Measurements from ENCODE around the gene TRAK2. TPM values are rescaled to one million over a fixed set of nuclear protein-coding genes. Genes with fewer than 3 reads are reported as not detected.
"Not testable (repeated sequence)": the region's sequence is repeated elsewhere in the genome, so short reads cannot be mapped to it uniquely, and the experiment has no call there.

The TRAK2 gene
- total and polyA plus RNA-seq, 2 of the 8 experiments (the other 6 are each of a cell fraction or from before 2014, with no cell fraction given) = 4.5 to 15.7 TPM

DNA sequence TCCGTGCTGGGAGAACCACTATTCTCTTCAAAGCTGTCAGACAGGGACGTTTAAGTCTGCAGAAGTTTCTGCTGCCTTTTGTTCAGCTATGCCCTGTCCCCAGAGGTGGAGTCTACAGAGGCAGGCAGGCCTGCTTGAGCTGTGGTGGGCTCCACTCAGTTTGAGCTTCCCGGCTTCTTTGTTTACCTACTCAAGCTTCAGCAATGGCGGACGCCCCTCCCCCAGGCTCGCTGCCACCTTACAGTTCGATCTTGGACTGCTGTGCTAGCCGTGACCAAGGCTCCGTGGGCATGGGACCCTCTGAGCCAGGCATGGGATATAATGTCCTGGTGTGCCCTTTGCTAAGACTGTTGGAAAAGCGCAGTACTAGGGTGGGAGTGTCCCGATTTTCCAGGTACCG, 20.9 kb downstream of the TRAK2 start:
- WGBS, 2 experiments (ENCODE audit: extremely low coverage in 1 of 2, insufficient coverage in 1 of 2, insufficient read length in 1 of 2, insufficient replicate concordance in 2 of 2, low coverage in 1 of 2, low lambda C conversion rate in 2 of 2, missing lambda C conversion rate in 1 of 2) = 97% methylated on average over 9 of the region's 12 CpGs; no CpG with 5 or more reads in 1 of the 2 experiments
- H4K20me1 ChIP-seq (replicated peaks in 1 of 2; ENCODE audit: control insufficient read depth in 1 of 2, insufficient read depth in 2 of 2, low read length in 2 of 2); H3K23me2 ChIP-seq (ENCODE audit: low read depth, low read length); H3K9ac ChIP-seq (replicated peaks in 1 of 4; ENCODE audit: extremely low read depth in 1 of 4, low read depth in 3 of 4, low read length in 3 of 4); H4K8ac ChIP-seq (ENCODE audit: extremely low read depth, insufficient read depth, low read length); H2BK15ac ChIP-seq (ENCODE audit: low read length); H3K4me1 ChIP-seq (replicated peaks in 1 of 4; ENCODE audit: control insufficient read depth in 3 of 4, insufficient read depth in 4 of 4, low read length in 3 of 4); FAIRE-seq; H2BK120ac ChIP-seq (replicated peaks; ENCODE audit: low read depth, low read length); H2BK5ac ChIP-seq (ENCODE audit: low read depth, low read length); H3K79me1 ChIP-seq (ENCODE audit: low read depth, low read length); H3K23ac ChIP-seq (ENCODE audit: insufficient read length); H3K4me3 ChIP-seq (ENCODE audit: extremely low read depth in 1 of 4, insufficient read depth in 2 of 4, low read depth in 3 of 4, low read length in 4 of 4); H2AFZ ChIP-seq (ENCODE audit: low read length); H3K4ac ChIP-seq (replicated peaks; ENCODE audit: insufficient read length, low read depth, low read length); CTCF ChIA-PET (ENCODE audit: partially characterized antibody); H2BK12ac ChIP-seq (ENCODE audit: low read depth, low read length); H3K18ac ChIP-seq (ENCODE audit: extremely low read depth, low read length); H3K14ac ChIP-seq (ENCODE audit: insufficient read length); H4K5ac ChIP-seq (ENCODE audit: insufficient read length, low read depth, low read length); H2BK20ac ChIP-seq (ENCODE audit: low read length); H3K27ac ChIP-seq (ENCODE audit: low read depth, low read length); H3K4me2 ChIP-seq (ENCODE audit: insufficient read depth in 1 of 2, low read depth in 2 of 2, low read length in 2 of 2); H3K27me3 ChIP-seq (replicated peaks in 1 of 4; ENCODE audit: control insufficient read depth in 3 of 4, extremely low read depth in 1 of 4, insufficient read depth in 3 of 4, low read length in 3 of 4); H3K56ac ChIP-seq (replicated peaks; ENCODE audit: insufficient read length, low read depth, low read length); H4K91ac ChIP-seq (replicated peaks; ENCODE audit: insufficient read length, low read length); DNase-seq (ENCODE audit: low read depth in 1 of 2, low spot score in 2 of 2); H3K36me3 ChIP-seq (ENCODE audit: control insufficient read depth in 2 of 4, insufficient read depth in 4 of 4, low read length in 3 of 4); H3K79me2 ChIP-seq (ENCODE audit: control insufficient read depth in 1 of 2, insufficient read depth in 2 of 2, low read length in 2 of 2); H2AK5ac ChIP-seq (ENCODE audit: low read depth, low read length): not testable (repeated sequence)
- POLR2A ChIA-PET (ENCODE audit: partially characterized antibody) = interaction anchor here (1.1 to 1.6 kb wide), 2 partner anchors 9 to 16 kb away, joined by 3 to 4 read pairs; no protein-coding TSS in a partner anchor
- H3K9me3 ChIP-seq (ENCODE audit: insufficient read depth in 2 of 2, low read depth in 1 of 2, low read length in 1 of 2) = peaks cover 11 to 12% of the 10 kb centered on the region in 2 experiments; a peak in 2 of 4 replicates

DNA sequence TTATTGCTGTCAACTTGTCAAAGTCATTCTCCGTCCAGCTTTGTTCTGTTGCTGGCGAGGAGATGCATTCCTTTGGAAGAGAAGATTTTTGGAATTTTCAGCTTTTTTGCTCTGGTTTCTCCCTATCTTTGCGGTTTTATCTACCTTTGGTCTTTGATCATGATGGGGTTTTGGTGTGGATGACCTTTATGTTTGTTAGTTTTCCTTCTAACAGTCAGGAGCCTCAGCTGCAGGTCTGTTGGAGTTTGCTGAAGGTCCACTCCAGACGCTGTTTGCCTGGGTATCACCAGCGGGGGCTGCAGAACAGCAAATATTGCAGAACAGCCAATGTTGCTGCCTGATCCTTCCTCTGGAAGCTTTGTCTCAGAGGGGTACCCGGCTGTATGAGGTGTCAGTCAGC, 21.4 kb downstream of the TRAK2 start:
- H3K4me3 ChIP-seq (ENCODE audit: extremely low read depth in 1 of 4, insufficient read depth in 2 of 4, low read depth in 3 of 4, low read length in 4 of 4); H2BK5ac ChIP-seq (ENCODE audit: low read depth, low read length); H2BK120ac ChIP-seq (replicated peaks; ENCODE audit: low read depth, low read length); DNase-seq (ENCODE audit: low read depth in 1 of 2, low spot score in 2 of 2); H2BK20ac ChIP-seq (ENCODE audit: low read length); H3K9ac ChIP-seq (replicated peaks in 1 of 4; ENCODE audit: extremely low read depth in 1 of 4, low read depth in 3 of 4, low read length in 3 of 4); H3K27me3 ChIP-seq (replicated peaks in 1 of 4; ENCODE audit: control insufficient read depth in 3 of 4, extremely low read depth in 1 of 4, insufficient read depth in 3 of 4, low read length in 3 of 4); FAIRE-seq; H2BK15ac ChIP-seq (ENCODE audit: low read length); CTCF ChIA-PET (ENCODE audit: partially characterized antibody); H4K20me1 ChIP-seq (replicated peaks in 1 of 2; ENCODE audit: control insufficient read depth in 1 of 2, insufficient read depth in 2 of 2, low read length in 2 of 2); H4K91ac ChIP-seq (replicated peaks; ENCODE audit: insufficient read length, low read length); H3K4me2 ChIP-seq (ENCODE audit: insufficient read depth in 1 of 2, low read depth in 2 of 2, low read length in 2 of 2); H3K27ac ChIP-seq (ENCODE audit: low read depth, low read length); H3K36me3 ChIP-seq (ENCODE audit: control insufficient read depth in 2 of 4, insufficient read depth in 4 of 4, low read length in 3 of 4); H3K4ac ChIP-seq (replicated peaks; ENCODE audit: insufficient read length, low read depth, low read length); H4K8ac ChIP-seq (ENCODE audit: extremely low read depth, insufficient read depth, low read length); H3K79me2 ChIP-seq (ENCODE audit: control insufficient read depth in 1 of 2, insufficient read depth in 2 of 2, low read length in 2 of 2); H2BK12ac ChIP-seq (ENCODE audit: low read depth, low read length); H3K14ac ChIP-seq (ENCODE audit: insufficient read length); H3K79me1 ChIP-seq (ENCODE audit: low read depth, low read length); H3K56ac ChIP-seq (replicated peaks; ENCODE audit: insufficient read length, low read depth, low read length); H3K23ac ChIP-seq (ENCODE audit: insufficient read length); H2AK5ac ChIP-seq (ENCODE audit: low read depth, low read length); H3K4me1 ChIP-seq (replicated peaks in 1 of 4; ENCODE audit: control insufficient read depth in 3 of 4, insufficient read depth in 4 of 4, low read length in 3 of 4); H2AFZ ChIP-seq (ENCODE audit: low read length); H4K5ac ChIP-seq (ENCODE audit: insufficient read length, low read depth, low read length); H3K23me2 ChIP-seq (ENCODE audit: low read depth, low read length); H3K18ac ChIP-seq (ENCODE audit: extremely low read depth, low read length): not testable (repeated sequence)
- H3K9me3 ChIP-seq (ENCODE audit: insufficient read depth in 2 of 2, low read depth in 1 of 2, low read length in 1 of 2) = peaks cover 11 to 12% of the 10 kb centered on the region in 2 experiments; a peak in 2 of 4 replicates
- POLR2A ChIA-PET (ENCODE audit: partially characterized antibody) = interaction anchor here (1.1 kb wide), 1 partner anchor 16 kb away, joined by 4 read pairs; no protein-coding TSS in a partner anchor
- WGBS, 2 experiments (ENCODE audit: extremely low coverage in 1 of 2, insufficient coverage in 1 of 2, insufficient read length in 1 of 2, insufficient replicate concordance in 2 of 2, low coverage in 1 of 2, low lambda C conversion rate in 2 of 2, missing lambda C conversion rate in 1 of 2) = 90% methylated on average over 6 of the region's 6 CpGs; no CpG with 5 or more reads in 1 of the 2 experiments

Measured in H1 (cell line).